Heart left ventricle (tissue), 16 donors: ENCODE results near the gene ENOX1. TPM values are rescaled to one million over a fixed set of nuclear protein-coding genes. Genes with fewer than 3 reads are reported as not detected.

Experiments used
- ATAC-seq, 4 donors: fragments of 200-7000 bp; cut with Tn5 transposase; one replicate each; pipeline ENCODE4 v1.9.1; 2020 to 2022; ENCODE audit warnings: moderate library complexity in 4 of 4, mild to moderate bottlenecking in 3 of 4, moderate number of reproducible peaks in 1 of 4
- DNase-seq, 5 donors: peaks; one replicate each; pipeline ENCODE4 v3.0.0-alpha.2; 2020
- H3K27ac ChIP-seq, 12 donors: fragments of 200-600 bp; sonication (generic) in 4 of 12; one replicate each; pipeline versions ENCODE4 v1.5.0 to v1.8.0; 2016 to 2022; ENCODE audit warnings: mild to moderate bottlenecking in 2 of 12
- H3K27me3 ChIP-seq, 9 donors: fragments of 200-600 bp; sonication (generic) in 2 of 9; one replicate each; pipeline versions ENCODE4 v1.5.1 to v1.8.0; 2016 to 2022; ENCODE audit warnings: mild to moderate bottlenecking in 3 of 9
- H3K36me3 ChIP-seq, 9 donors: fragments of 200-600 bp; sonication (generic) in 2 of 9; one replicate each; pipeline versions ENCODE4 v1.5.0 to v1.8.0; 2018 to 2022; ENCODE audit warnings: mild to moderate bottlenecking in 2 of 9
- H3K4me1 ChIP-seq, 12 donors: fragments of 200-600 bp; sonication (generic) in 4 of 12; one replicate each; pipeline versions ENCODE4 v1.5.0 to v1.8.0; 2016 to 2022; ENCODE audit warnings: mild to moderate bottlenecking in 3 of 12
- H3K4me3 ChIP-seq, 12 donors: fragments of 200-600 bp; sonication (generic) in 4 of 12; one replicate each; pipeline versions ENCODE4 v1.5.0 to v1.8.0; 2017 to 2022; ENCODE audit warnings: mild to moderate bottlenecking in 9 of 12, moderate library complexity in 4 of 12
- H3K9me3 ChIP-seq, 12 donors: fragments of 200-600 bp; sonication (generic) in 4 of 12; one replicate each; pipeline versions ENCODE4 v1.5.0 to v1.8.0; 2016 to 2022; ENCODE audit warnings: mild to moderate bottlenecking in 1 of 12
- POLR2A ChIP-seq, 2 donors: fragments of 450-650 bp; IDR thresholded peaks; one replicate each; pipeline ENCODE4 v1.6.1; 2017; ENCODE audit warnings: antibody characterized with exemption in 2 of 2, mild to moderate bottlenecking in 2 of 2, moderate library complexity in 2 of 2
- WGBS, 4 donors: extraction: QIAGEN DNeasy Blood & Tissue Kit in 2 of 4; methylation state at CpG; one replicate each; pipeline versions ENCODE4 v1.1.5 to v1.1.7; 2013 to 2018; 5-methylcytosine and 5-hydroxymethylcytosine counted together
- intact Hi-C, 10 donors: fragments of 100-400 bp; cut with DNase I; formaldehyde crosslinking; loops; one replicate each; pipeline versions ENCODE4 v1.11.1 to v1.14.2; 2022
- polyA plus RNA-seq, 2 donors: library from polyadenylated mRNA; stranded (reverse); fragments of 200-250 nt; gene quantifications; one replicate each; pipeline ENCODE4 v1.2.3, GENCODE V29; 2013
- total RNA-seq, 9 donors: library from RNA; depleted of rRNA in 2 of 9; stranded (reverse); fragments of >200 nt in 2 of 9; fragmentation: NEBNext Ultra II Directional in 3 of 9; extraction: Animal tissue kit (Norgen Biotek cat#: 25700) in 3 of 9; gene quantifications; one replicate each; pipeline versions ENCODE4 v1.1.0 to v1.2.4, GENCODE V29; 2016 to 2023
- TF ChIP-seq, protein P1 (sequence below), 12 donors: fragments of 200-600 bp; sonication (generic) in 4 of 12; IDR thresholded peaks; one replicate each; pipeline versions ENCODE4 v1.5.0 to v1.8.0; 2018 to 2022; ENCODE audit warnings: antibody characterized with exemption in 12 of 12, mild to moderate bottlenecking in 5 of 12
- donor health status: ischemic (EF 13 %, LVEDD 7.1; RV severe dilation, severe dysfunction).
- donor health status: healthy with polysubstance abuse.
- donor health status: DM: no; HTN: yes; CAD: no.
- donor health status: DM: no; HTN: no; CAD: no.
- donor health status: ischemic (EF 25% LVEDD 6.9; RV normal size, moderate dysfunction).
- donor health status: ischemic (EF 25% LVEDD 5.7; RV mildly dilated, moderate dysfunction).
- donor health status: healthy.
- donor health status: DM: yes; HTN: yes; CAD: no.
- donor health status: ischemic (EF 35%, LVEDD 5.7; RV mildly dilated, moderate dysfunction).
- donor health status: nonischemic (EF 11% LVEDD 7.7; RV severe dilation, severe dysfunction).
- donor health status: DM: yes; HTN: yes; CAD: no.
- donor health status: PGD.
- donor health status: ischemic (EF 29% LVEDD 5.4; RV normal size, mild dysfunction).
- donor health status: nonischemic (EF 23%, LVEDD 6.1; RV moderate dilation, normal function).

The ENOX1 gene
- total and polyA plus RNA-seq, 11 donors: 2.0 to 10.1 (median 5.4) TPM

- H3K27ac ChIP-seq: peak overlapping the region in 2 of 12 donors; percentile 4 to 75
- WGBS, 4 donors: 80 to 88% (median 84%) methylated on average over 3 of the region's 3 CpGs
These were observed 518.9 kb downstream of the ENOX1 start for GRCh38 chr13:43267916-43268315.

DNA sequence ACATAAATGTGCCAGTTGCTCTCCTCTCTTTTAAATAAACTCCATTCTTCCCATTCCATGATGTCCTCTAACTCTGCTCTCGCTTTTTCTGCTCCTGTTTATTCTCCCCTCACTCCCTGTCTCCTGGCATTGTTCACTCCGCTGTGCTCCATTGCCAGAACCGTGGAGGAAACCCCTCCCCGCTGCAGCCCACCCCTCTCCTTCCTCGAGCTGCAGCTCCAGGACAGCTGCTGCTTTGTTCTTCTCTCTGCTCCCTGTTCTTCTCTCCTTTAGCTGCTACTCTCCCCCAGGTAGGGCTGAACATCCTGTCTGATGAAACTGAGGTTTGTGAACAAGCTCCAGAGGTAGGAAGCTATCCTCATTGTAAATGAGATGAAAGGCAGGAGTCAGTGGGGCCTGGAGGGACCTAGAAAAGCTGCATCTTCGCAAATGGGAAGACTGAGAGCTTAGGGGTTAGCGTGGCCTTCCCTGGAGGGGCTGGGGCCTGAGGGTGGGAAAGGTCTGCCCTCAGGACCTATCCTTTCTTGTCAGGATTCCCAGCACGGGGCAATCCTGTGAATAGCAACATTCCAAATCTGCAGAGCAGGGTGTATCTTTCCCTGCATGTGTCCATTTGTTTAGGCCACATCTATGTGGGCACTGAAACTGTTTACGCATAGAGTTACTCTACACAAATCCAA lies 519.7 kb downstream of the ENOX1 start:
- intact Hi-C loops: no loop called here
- Histone ChIP-seq H3K4me1 (peaks cover 0 to 24% (median 10%) of the 10 kb centered on the region in 12 donors), H3K27ac (no peak overlapping the region), H3K9me3 (no peaks in the 10 kb centered on the region), H3K4me3 (no peak overlapping the region), H3K36me3 (no peaks in the 10 kb centered on the region), H3K27me3 (no peaks in the 10 kb centered on the region)
- DNase-seq (no peak), ATAC-seq (no peak)
- WGBS, 4 donors: 67 to 71% (median 68%) methylated on average over 9 of the region's 9 CpGs
- TF ChIP-seq, protein P1, sequence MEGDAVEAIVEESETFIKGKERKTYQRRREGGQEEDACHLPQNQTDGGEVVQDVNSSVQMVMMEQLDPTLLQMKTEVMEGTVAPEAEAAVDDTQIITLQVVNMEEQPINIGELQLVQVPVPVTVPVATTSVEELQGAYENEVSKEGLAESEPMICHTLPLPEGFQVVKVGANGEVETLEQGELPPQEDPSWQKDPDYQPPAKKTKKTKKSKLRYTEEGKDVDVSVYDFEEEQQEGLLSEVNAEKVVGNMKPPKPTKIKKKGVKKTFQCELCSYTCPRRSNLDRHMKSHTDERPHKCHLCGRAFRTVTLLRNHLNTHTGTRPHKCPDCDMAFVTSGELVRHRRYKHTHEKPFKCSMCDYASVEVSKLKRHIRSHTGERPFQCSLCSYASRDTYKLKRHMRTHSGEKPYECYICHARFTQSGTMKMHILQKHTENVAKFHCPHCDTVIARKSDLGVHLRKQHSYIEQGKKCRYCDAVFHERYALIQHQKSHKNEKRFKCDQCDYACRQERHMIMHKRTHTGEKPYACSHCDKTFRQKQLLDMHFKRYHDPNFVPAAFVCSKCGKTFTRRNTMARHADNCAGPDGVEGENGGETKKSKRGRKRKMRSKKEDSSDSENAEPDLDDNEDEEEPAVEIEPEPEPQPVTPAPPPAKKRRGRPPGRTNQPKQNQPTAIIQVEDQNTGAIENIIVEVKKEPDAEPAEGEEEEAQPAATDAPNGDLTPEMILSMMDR (IDR thresholded peaks at IDR 0.05): no peak
- no peak for TF ChIP-seq POLR2A (IDR thresholded peaks at IDR 0.05)

More at GRCh38 chr13:43267916-43268315, 518.9 kb downstream of the ENOX1 start:
- H3K36me3 ChIP-seq: no peaks in the 10 kb centered on the region
- H3K4me3 ChIP-seq: no peak overlapping the region
- TF ChIP-seq, protein P1 (IDR thresholded peaks at IDR 0.05): no peak
- TF ChIP-seq POLR2A (IDR thresholded peaks at IDR 0.05): no peak
- DNase-seq (no peak), ATAC-seq (no peak)
- H3K27me3 ChIP-seq: no peaks in the 10 kb centered on the region
- H3K9me3 ChIP-seq: no peaks in the 10 kb centered on the region
- intact Hi-C loops: no loop called here
- H3K4me1 ChIP-seq: peaks cover 0 to 24% (median 10%) of the 10 kb centered on the region in 12 donors

GRCh38 chr13:43265028-43265427 lies 521.7 kb downstream of the ENOX1 start:
- Histone ChIP-seq H3K36me3 (no peaks in the 10 kb centered on the region), H3K27me3 (no peaks in the 10 kb centered on the region), H3K4me3 (no peak overlapping the region), H3K4me1 (peaks cover 0 to 15% (median 5%) of the 10 kb centered on the region in 12 donors), H3K27ac (no peak overlapping the region), H3K9me3 (no peaks in the 10 kb centered on the region)
- ATAC-seq (no peak), DNase-seq (no peak)
- no peak for TF ChIP-seq POLR2A (IDR thresholded peaks at IDR 0.05)
- TF ChIP-seq, protein P1 (IDR thresholded peaks at IDR 0.05): no peak
- intact Hi-C loops: no loop called here
- 52 to 70% (median 61%) methylated on average over 4 of the region's 4 CpGs for WGBS, 4 donors

GRCh38 chr13:43264458-43264857 lies 522.3 kb downstream of the ENOX1 start:
- no peak for ATAC-seq

More at GRCh38 chr13:43264458-43264857, 522.3 kb downstream of the ENOX1 start:
- no peaks in the 10 kb centered on the region for H3K9me3 ChIP-seq
- TF ChIP-seq POLR2A (IDR thresholded peaks at IDR 0.05): no peak
- TF ChIP-seq, protein P1 (IDR thresholded peaks at IDR 0.05): no peak
- no peaks in the 10 kb centered on the region for H3K36me3 ChIP-seq
- 92 to 95% (median 95%) methylated on average over 1 of the region's 1 CpG for WGBS, 4 donors
- no peak overlapping the region for H3K4me3 ChIP-seq
- no peaks in the 10 kb centered on the region for H3K27me3 ChIP-seq
- intact Hi-C loops: no loop called here
- H3K27ac ChIP-seq: no peak overlapping the region
- peaks cover 0 to 9% (median 1%) of the 10 kb centered on the region in 12 donors for H3K4me1 ChIP-seq
- no peak for DNase-seq
